HEK293T (cell line): ENCODE measurements around the gene RAC2.

Experiments used
- CTCF ChIA-PET: fragments of 350-600 bp; formaldehyde crosslinking; extraction: SDS; loops from one replicate; lab custom pipeline; 2021; ENCODE audit warnings: antibody characterized with exemption, inconsistent platforms; lab: Yijun Ruan, JAX
- POLR2A ChIA-PET: fragments of 350-600 bp; formaldehyde crosslinking; extraction: SDS; loops from one replicate; lab custom pipeline; 2020; ENCODE audit warnings: antibody characterized with exemption, inconsistent platforms; lab: Yijun Ruan, JAX
- DNase-seq: peaks from one replicate; pipeline ENCODE4 v3.0.0; 2012; ENCODE audit warnings: mixed read lengths; ENCODE audit errors: extremely low spot score
- ARNT ChIP-seq: fragments of 450-650 bp; IDR thresholded peaks from 2 replicates; pipeline ENCODE4 v1.6.1; 2017; ENCODE audit warnings: mild to moderate bottlenecking
- BHLHE40 ChIP-seq: fragments of 450-650 bp; IDR thresholded peaks from 2 replicates; pipeline ENCODE4 v1.6.1; 2016; ENCODE audit warnings: mild to moderate bottlenecking, moderate library complexity, borderline replicate concordance
- CTBP1 ChIP-seq: fragments of 450-650 bp; IDR thresholded peaks from 2 replicates; pipeline ENCODE4 v1.6.1; 2016; ENCODE audit warnings: borderline replicate concordance
- ELF4 ChIP-seq: fragments of 450-650 bp; IDR thresholded peaks from 2 replicates; pipeline ENCODE4 v1.6.1; 2017; ENCODE audit warnings: antibody characterized with exemption
- FOXA1 ChIP-seq: fragments of 450-650 bp; IDR thresholded peaks from 2 replicates; pipeline ENCODE4 v1.6.1; 2016; ENCODE audit warnings: mild to moderate bottlenecking
- FOXK2 ChIP-seq: fragments of 450-650 bp; IDR thresholded peaks from 2 replicates; pipeline ENCODE4 v1.6.1; 2016; ENCODE audit warnings: mild to moderate bottlenecking
- FOXM1 ChIP-seq: fragments of 450-650 bp; IDR thresholded peaks from 2 replicates; pipeline ENCODE4 v1.6.1; 2017; ENCODE audit warnings: mild to moderate bottlenecking, borderline replicate concordance
- HDGF ChIP-seq: fragments of 450-650 bp; IDR thresholded peaks from 2 replicates; pipeline ENCODE4 v1.6.1; 2017; ENCODE audit warnings: antibody characterized with exemption, borderline replicate concordance
- L3MBTL2 ChIP-seq: fragments of 450-650 bp; conservative IDR thresholded peaks from 2 replicates; pipeline ENCODE4 v1.6.1; 2016; ENCODE audit warnings: mild to moderate bottlenecking
- LEF1 ChIP-seq: fragments of 450-650 bp; IDR thresholded peaks from 2 replicates; pipeline ENCODE4 v1.6.1; 2017; ENCODE audit warnings: mild to moderate bottlenecking, borderline replicate concordance
- NFRKB ChIP-seq: fragments of 450-650 bp; IDR thresholded peaks from 2 replicates; pipeline ENCODE4 v1.6.1; 2016; ENCODE audit warnings: mild to moderate bottlenecking, moderate library complexity
- PKNOX1 ChIP-seq: fragments of 450-650 bp; IDR thresholded peaks from 2 replicates; pipeline ENCODE4 v1.6.1; 2016
- SP1 ChIP-seq: fragments of 450-650 bp; IDR thresholded peaks from 2 replicates; pipeline ENCODE4 v1.6.1; 2017
- SUZ12 ChIP-seq: fragments of 450-650 bp; IDR thresholded peaks from 2 replicates; pipeline ENCODE4 v1.6.1; 2016; ENCODE audit warnings: mild to moderate bottlenecking
- TARDBP ChIP-seq: fragments of 450-650 bp; IDR thresholded peaks from 2 replicates; pipeline ENCODE4 v1.6.1; 2016
- ZNF384 ChIP-seq: fragments of 450-650 bp; IDR thresholded peaks from 2 replicates; pipeline ENCODE4 v1.6.1; 2016

RAC2 gene

GRCh38 chr22:37197451-37198257, 46.4 kb downstream of the RAC2 start:
- DNase-seq: no peak
- CTCF ChIA-PET: interaction anchor here (0.7 to 0.8 kb wide), 2 partner anchors 44 to 177 kb away, joined by 3 read pairs; no protein-coding TSS in a partner anchor
- POLR2A ChIA-PET: interaction anchor here (0.7 to 1.6 kb wide), 6 partner anchors 11 to 178 kb away, joined by 4 to 7 read pairs (median 4); partner anchors contain the start of genes MPST and TST
- TF ChIP-seq CTBP1: no peak
- no peak for TF ChIP-seq BHLHE40
- TF ChIP-seq SP1: no peak
- no peak for TF ChIP-seq ARNT
- TF ChIP-seq HDGF: no peak; the same call in 1 of the 2 replicates
- TF ChIP-seq PKNOX1: no peak
- no peak for TF ChIP-seq NFRKB
- TF ChIP-seq LEF1: no peak
- TF ChIP-seq SUZ12: no peak
- no peak for TF ChIP-seq TARDBP
- no peak for TF ChIP-seq L3MBTL2
- no peak for TF ChIP-seq ELF4
- TF ChIP-seq FOXK2: no peak
- no peak for TF ChIP-seq ZNF384
- no peak for TF ChIP-seq FOXM1
- no peak for TF ChIP-seq FOXA1

- TF ChIP-seq SUZ12 (no peak), FOXK2 (no peak), HDGF (no peak), SP1 (no peak), BHLHE40 (no peak), LEF1 (no peak), PKNOX1 (no peak), ARNT (no peak), FOXA1 (no peak), TARDBP (no peak), ELF4 (no peak), NFRKB (no peak), L3MBTL2 (no peak), CTBP1 (no peak), ZNF384 (no peak), FOXM1 (no peak)
- no peak for DNase-seq
- ChIA-PET CTCF (interaction anchor here (0.8 kb wide), 1 partner anchor 177 kb away, joined by 3 read pairs; no protein-coding TSS in a partner anchor), POLR2A (interaction anchor here (1.1 to 1.6 kb wide), 5 partner anchors 18 to 178 kb away, joined by 4 to 7 read pairs (median 4); partner anchors contain the start of genes MPST and TST)
These were observed 47.3 kb downstream of the RAC2 start for GRCh38 chr22:37196539-37197450.

GRCh38 chr22:37195921-37196320, 48.1 kb downstream of the RAC2 start:
- POLR2A ChIA-PET: no interaction called here
- CTCF ChIA-PET: no interaction called here

GRCh38 chr22:37194750-37195149, 49.3 kb downstream of the RAC2 start:
- DNase-seq: no peak
- no peak for TF ChIP-seq TARDBP
- TF ChIP-seq L3MBTL2: no peak
- TF ChIP-seq SP1: no peak
- TF ChIP-seq ARNT: no peak
- TF ChIP-seq LEF1: no peak
- ChIA-PET POLR2A (no interaction called here), CTCF (no interaction called here)

More at GRCh38 chr22:37195921-37196320, 48.1 kb downstream of the RAC2 start:
- TF ChIP-seq PKNOX1: no peak
- no peak for TF ChIP-seq FOXA1
- TF ChIP-seq CTBP1: no peak
- no peak for TF ChIP-seq HDGF
- TF ChIP-seq LEF1: no peak
- TF ChIP-seq NFRKB: no peak
- TF ChIP-seq BHLHE40: no peak
- no peak for TF ChIP-seq FOXM1
- TF ChIP-seq SP1: no peak
- TF ChIP-seq ELF4: no peak
- no peak for TF ChIP-seq ZNF384
- TF ChIP-seq L3MBTL2: no peak
- no peak for TF ChIP-seq TARDBP
- TF ChIP-seq FOXK2: no peak
- TF ChIP-seq ARNT: no peak
- DNase-seq: no peak

- ChIA-PET POLR2A (no interaction called here), CTCF (no interaction called here)
- DNase-seq: no peak
- TF ChIP-seq ELF4 (no peak), FOXK2 (no peak), PKNOX1 (no peak), BHLHE40 (no peak), NFRKB (no peak), ARNT (no peak), L3MBTL2 (no peak), SUZ12 (no peak), HDGF (no peak), SP1 (no peak), ZNF384 (no peak), FOXA1 (no peak), CTBP1 (no peak), LEF1 (no peak), TARDBP (no peak), FOXM1 (no peak)
These were observed 50.4 kb downstream of the RAC2 start for GRCh38 chr22:37193629-37194191.
